Measurements from ENCODE around the gene ABTB2. TPM values are rescaled to one million over a fixed set of nuclear protein-coding genes. Genes with fewer than 3 reads are reported as not detected.
"Not testable (repeated sequence)": the region's sequence is repeated elsewhere in the genome, so short reads cannot be mapped to it uniquely, and the experiment has no call there.

The ABTB2 gene
- 6.0 and 6.3 TPM in 2 replicates for total RNA-seq (2014; rRNA removed; shearing (Covaris generic); ENCODE audit: low replicate concordance)

GRCh38 chr11:34357701-34358257, at the start of gene ABTB2:
TSS of gene ABTB2 (minus strand) at chr11:34358010.
- in situ Hi-C loops (cut with HindIII; ENCODE audit: low pct_unique_long_range_greater_than_20kb, low sequenced_read_pairs) = no loop called here

GRCh38 chr11:34407121-34407813, 49.5 kb upstream of the ABTB2 start:
- no peak for DNase-seq (ENCODE audit: low read depth)
- in situ Hi-C loops (cut with HindIII; ENCODE audit: low pct_unique_long_range_greater_than_20kb, low sequenced_read_pairs) = no loop called here

More at GRCh38 chr11:34357701-34358257, at the start of gene ABTB2:
- DNase-seq (ENCODE audit: low read depth) = peak; percentile 91

- in situ Hi-C loops (cut with HindIII; ENCODE audit: low pct_unique_long_range_greater_than_20kb, low sequenced_read_pairs) = no loop called here
- no peak for DNase-seq (ENCODE audit: low read depth)
Measured at GRCh38 chr11:34406413-34406812, 48.6 kb upstream of the ABTB2 start.

- in situ Hi-C loops (cut with HindIII; ENCODE audit: low pct_unique_long_range_greater_than_20kb, low sequenced_read_pairs) = no loop called here
- peak; percentile 20 for DNase-seq (ENCODE audit: low read depth)
Measured at GRCh38 chr11:34405079-34405858, 47.5 kb upstream of the ABTB2 start.

- in situ Hi-C loops (cut with HindIII; ENCODE audit: low pct_unique_long_range_greater_than_20kb, low sequenced_read_pairs) = no loop called here
- DNase-seq (ENCODE audit: low read depth) = no peak
Measured at GRCh38 chr11:34404280-34404679, 46.5 kb upstream of the ABTB2 start.

GRCh38 chr11:34403431-34403830, 45.6 kb upstream of the ABTB2 start:
- in situ Hi-C loops (cut with HindIII; ENCODE audit: low pct_unique_long_range_greater_than_20kb, low sequenced_read_pairs) = no loop called here
- no peak for DNase-seq (ENCODE audit: low read depth)

GRCh38 chr11:34397811-34398210, 40.0 kb upstream of the ABTB2 start:
- in situ Hi-C loops (cut with HindIII; ENCODE audit: low pct_unique_long_range_greater_than_20kb, low sequenced_read_pairs) = no loop called here

GRCh38 chr11:34397120-34397519, 39.3 kb upstream of the ABTB2 start:
- no peak for DNase-seq (ENCODE audit: low read depth)
- in situ Hi-C loops (cut with HindIII; ENCODE audit: low pct_unique_long_range_greater_than_20kb, low sequenced_read_pairs) = no loop called here

More at GRCh38 chr11:34397811-34398210, 40.0 kb upstream of the ABTB2 start:
- DNase-seq (ENCODE audit: low read depth) = no peak

- peak; percentile 16 for DNase-seq (ENCODE audit: low read depth)
- in situ Hi-C loops (cut with HindIII; ENCODE audit: low pct_unique_long_range_greater_than_20kb, low sequenced_read_pairs) = no loop called here
Measured at GRCh38 chr11:34395916-34396550, 38.2 kb upstream of the ABTB2 start.

- in situ Hi-C loops (cut with HindIII; ENCODE audit: low pct_unique_long_range_greater_than_20kb, low sequenced_read_pairs) = no loop called here
- DNase-seq (ENCODE audit: low read depth) = no peak
Measured at GRCh38 chr11:34394771-34395300, 37.0 kb upstream of the ABTB2 start.

- DNase-seq (ENCODE audit: low read depth) = no peak
- in situ Hi-C loops (cut with HindIII; ENCODE audit: low pct_unique_long_range_greater_than_20kb, low sequenced_read_pairs) = no loop called here
Measured at GRCh38 chr11:34387653-34388052, 29.8 kb upstream of the ABTB2 start.

- DNase-seq (ENCODE audit: low read depth); in situ Hi-C loops (cut with HindIII; ENCODE audit: low pct_unique_long_range_greater_than_20kb, low sequenced_read_pairs): not testable (repeated sequence)
Measured at GRCh38 chr11:34386356-34386755, 28.5 kb upstream of the ABTB2 start.

GRCh38 chr11:34382532-34383276, 24.9 kb upstream of the ABTB2 start:
- no peak for DNase-seq (ENCODE audit: low read depth)
- in situ Hi-C loops (cut with HindIII; ENCODE audit: low pct_unique_long_range_greater_than_20kb, low sequenced_read_pairs) = no loop called here

GRCh38 chr11:34381775-34382174, 24.0 kb upstream of the ABTB2 start:
- DNase-seq (ENCODE audit: low read depth) = no peak
- in situ Hi-C loops (cut with HindIII; ENCODE audit: low pct_unique_long_range_greater_than_20kb, low sequenced_read_pairs) = no loop called here

GRCh38 chr11:34380696-34381095, 22.9 kb upstream of the ABTB2 start:
- in situ Hi-C loops (cut with HindIII; ENCODE audit: low pct_unique_long_range_greater_than_20kb, low sequenced_read_pairs) = no loop called here

GRCh38 chr11:34379539-34379938, 21.7 kb upstream of the ABTB2 start:
- in situ Hi-C loops (cut with HindIII; ENCODE audit: low pct_unique_long_range_greater_than_20kb, low sequenced_read_pairs) = no loop called here
- no peak for DNase-seq (ENCODE audit: low read depth)

More at GRCh38 chr11:34380696-34381095, 22.9 kb upstream of the ABTB2 start:
- no peak for DNase-seq (ENCODE audit: low read depth)

- in situ Hi-C loops (cut with HindIII; ENCODE audit: low pct_unique_long_range_greater_than_20kb, low sequenced_read_pairs) = no loop called here
- DNase-seq (ENCODE audit: low read depth) = no peak
Measured at GRCh38 chr11:34379079-34379478, 21.3 kb upstream of the ABTB2 start.

- DNase-seq (ENCODE audit: low read depth) = no peak
- in situ Hi-C loops (cut with HindIII; ENCODE audit: low pct_unique_long_range_greater_than_20kb, low sequenced_read_pairs) = no loop called here
Measured at GRCh38 chr11:34373727-34374126, 15.9 kb upstream of the ABTB2 start.
